Fibroblast of skin of left quadriceps (primary cell): Measurements from ENCODE around the gene KMT2A.
"Not testable (repeated sequence)": the region's sequence is repeated elsewhere in the genome, so short reads cannot be mapped to it uniquely, and the experiment has no call there.

ENCODE experiments used
- DNase-seq, 2 experiments: peaks; one replicate each; pipeline ENCODE4 v3.0.0-alpha.2; 2013; ENCODE audit warnings: low read depth in 2 of 2

The KMT2A gene

DNA sequence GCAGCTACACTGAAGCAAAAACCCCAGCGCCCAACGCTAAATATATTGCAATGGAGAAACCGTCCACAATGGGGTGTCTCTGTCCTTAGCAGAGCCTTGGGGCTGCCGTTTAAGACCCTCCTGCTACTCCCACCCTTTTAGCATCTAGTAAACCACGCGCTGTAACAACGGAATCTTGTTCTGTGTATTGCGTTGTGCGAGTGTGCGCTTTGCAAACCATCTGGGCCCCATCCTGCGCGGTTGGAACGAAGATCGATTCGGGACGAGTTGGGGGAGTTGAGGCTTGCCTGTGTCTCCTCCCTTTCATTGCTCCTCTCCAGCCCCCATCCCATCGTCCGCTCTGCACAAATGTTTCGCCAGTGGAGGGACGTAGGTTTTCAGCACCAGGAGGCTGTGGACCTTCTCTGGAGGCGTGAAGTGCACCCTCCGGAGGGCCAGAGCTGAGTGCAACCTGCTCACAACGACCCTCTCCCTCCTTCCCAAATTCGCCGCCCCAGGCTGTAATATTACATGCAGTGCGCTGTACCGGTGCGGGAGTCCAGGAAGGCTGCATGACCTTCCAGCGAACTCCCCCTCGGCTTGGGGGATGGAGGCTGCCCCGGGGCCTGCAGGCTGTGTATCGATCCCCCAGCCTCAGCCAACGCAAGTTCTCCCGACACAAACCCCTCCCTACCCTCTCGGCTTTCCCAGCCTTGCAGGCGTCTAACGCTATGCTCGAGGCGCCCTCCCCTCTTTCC, 1.6 kb upstream of the KMT2A start:
- DNase-seq = no peak

GRCh38 chr11:118435290-118435892, 901 bp upstream of the KMT2A start:
- DNase-seq = no peak

DNA sequence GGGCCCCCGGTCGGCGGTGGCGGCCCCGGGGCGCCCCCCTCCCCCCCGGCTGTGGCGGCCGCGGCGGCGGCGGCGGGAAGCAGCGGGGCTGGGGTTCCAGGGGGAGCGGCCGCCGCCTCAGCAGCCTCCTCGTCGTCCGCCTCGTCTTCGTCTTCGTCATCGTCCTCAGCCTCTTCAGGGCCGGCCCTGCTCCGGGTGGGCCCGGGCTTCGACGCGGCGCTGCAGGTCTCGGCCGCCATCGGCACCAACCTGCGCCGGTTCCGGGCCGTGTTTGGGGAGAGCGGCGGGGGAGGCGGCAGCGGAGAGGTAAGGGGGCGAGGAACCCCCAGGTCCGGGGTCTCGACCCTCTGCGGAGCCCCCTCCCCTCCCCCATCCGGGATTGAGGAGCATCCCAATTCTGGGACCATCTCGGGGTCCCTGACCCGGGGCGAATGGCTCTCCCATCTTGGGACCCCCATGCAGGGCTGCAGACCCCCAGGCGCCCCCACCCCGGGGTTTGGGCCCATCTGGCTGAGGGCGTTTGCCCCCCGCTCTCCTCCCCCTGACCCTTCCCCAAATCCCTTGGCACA, 431 bp downstream of the KMT2A start:
- DNase-seq = no peak

DNA sequence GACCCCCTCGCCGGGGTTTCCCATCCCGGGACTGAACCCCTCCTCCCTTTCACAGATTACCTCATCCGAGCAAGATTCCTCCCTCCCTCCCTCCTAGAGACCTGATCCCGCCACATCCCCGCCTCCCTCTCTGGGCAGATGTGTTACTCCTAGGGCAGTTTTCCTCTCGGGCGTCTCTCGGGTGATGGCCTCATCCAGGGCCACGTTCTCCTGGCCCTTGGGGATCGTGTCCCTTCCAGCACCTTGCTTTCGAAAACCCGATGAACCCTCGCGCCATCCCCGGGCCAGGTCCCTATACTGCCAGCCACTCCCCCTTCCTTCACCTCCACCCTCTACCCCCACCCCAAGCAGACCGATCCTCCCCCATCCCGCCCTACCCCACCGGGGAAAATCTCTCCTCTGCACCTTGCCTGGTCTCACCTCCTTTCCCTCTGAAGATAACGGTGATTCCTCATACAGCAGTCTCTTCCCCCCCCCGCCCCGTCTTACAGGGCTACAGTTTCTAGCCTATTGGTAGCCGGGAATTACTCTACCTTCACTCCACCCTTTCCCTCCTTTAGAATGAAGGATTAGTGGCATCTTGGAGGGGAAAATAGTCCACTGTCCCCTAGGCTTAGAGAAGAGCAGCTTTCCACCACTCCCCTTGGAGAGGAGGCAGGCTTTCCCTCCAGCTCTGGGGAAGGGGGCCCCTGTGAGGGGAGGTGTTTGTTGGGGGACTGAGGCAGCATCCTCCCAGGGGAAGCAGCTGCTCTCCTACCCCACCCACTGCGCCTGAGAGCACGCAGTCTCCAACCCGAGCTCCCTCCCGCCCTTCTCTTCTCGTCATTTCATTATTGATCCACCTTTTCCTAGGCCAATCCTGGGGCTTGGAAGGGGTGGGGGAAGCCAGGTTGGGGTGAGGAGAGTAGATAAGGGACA, 1.2 kb downstream of the KMT2A start:
- DNase-seq = no peak

DNA sequence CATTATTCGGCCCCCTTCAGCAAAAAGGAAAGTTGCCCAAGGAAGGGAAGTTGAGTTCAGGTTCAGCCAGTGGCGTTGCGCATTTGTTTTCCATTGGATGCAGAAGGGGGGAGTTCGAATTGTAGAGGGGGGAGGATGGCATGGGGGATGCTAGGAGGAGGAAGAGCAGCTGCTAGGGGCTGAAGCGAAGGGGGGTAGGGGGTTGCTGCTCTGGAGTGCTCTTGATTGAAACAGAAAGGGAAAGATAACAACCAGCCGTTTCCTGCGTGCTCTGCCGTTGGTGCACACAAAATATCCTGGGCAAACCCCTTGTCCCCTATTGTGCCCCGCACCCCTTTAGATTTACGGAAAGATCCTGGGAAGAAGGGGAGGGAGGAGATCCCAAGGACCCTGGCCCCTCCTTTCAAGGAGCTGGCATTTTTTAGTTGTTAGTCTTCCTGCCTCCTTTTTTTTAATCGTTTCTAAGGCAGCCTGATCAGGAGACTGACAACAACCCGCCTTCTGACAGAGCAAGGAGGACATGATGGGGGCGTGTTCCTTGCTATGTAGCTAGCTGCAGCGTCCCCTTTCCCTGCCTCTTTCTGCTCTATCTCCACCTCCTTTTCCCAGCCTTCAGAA, 2.1 kb downstream of the KMT2A start:
- no peak for DNase-seq

- DNase-seq = no peak
Observed at GRCh38 chr11:118439646-118440045, 3.4 kb downstream of the KMT2A start.

GRCh38 chr11:118441770-118442275, 5.5 kb downstream of the KMT2A start:
- no peak for DNase-seq

GRCh38 chr11:118442301-118442700, 6.0 kb downstream of the KMT2A start:
- no peak for DNase-seq

- no peak for DNase-seq
Observed at GRCh38 chr11:118442908-118443589, 6.8 kb downstream of the KMT2A start.

- no peak for DNase-seq
Observed at GRCh38 chr11:118443590-118444218, 7.4 kb downstream of the KMT2A start.

DNA sequence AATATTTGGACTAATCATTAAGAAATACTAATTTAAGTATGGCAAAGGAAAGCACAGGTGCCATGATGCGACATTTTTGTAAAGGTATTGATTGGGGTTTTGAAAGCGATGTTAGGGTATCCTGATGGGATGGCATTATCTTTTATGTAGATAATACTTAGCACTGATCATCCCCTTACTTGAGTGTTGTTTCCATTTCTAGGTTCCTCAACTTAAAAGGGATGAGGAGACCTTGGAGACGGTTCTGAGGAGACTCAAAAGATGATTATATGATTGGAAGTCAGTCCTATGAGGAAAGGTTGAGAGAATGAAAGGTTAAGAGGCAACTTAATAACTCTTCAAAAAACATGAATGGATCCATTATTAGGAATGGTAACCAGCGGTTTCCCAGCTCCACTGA, 11.1 kb downstream of the KMT2A start:
- DNase-seq = no peak

GRCh38 chr11:118448294-118448693, 12.0 kb downstream of the KMT2A start:
- no peak for DNase-seq

- DNase-seq = no peak
Observed at GRCh38 chr11:118449316-118449918, 13.1 kb downstream of the KMT2A start.

GRCh38 chr11:118450451-118450850, 14.2 kb downstream of the KMT2A start:
- no peak for DNase-seq

DNA sequence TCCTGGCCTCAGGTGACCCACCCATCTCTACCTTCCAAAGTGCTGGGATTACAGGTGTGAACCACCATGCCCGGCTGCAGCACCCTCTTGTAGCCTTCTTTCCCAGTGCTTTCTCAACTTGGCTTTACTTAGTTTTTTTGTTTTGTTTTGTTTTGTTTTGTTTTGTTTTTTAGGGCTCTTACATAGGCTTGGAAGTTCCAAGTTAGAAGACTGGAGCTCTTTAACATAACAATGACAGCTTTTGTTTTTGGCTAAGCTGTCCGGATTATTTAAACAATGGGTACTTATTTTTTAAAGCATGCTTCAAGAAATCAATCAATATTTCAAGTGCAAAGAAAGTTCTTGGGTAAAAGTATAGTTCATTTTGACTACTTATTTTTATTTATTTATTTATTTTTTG, 25.9 kb downstream of the KMT2A start:
- DNase-seq = no peak

DNA sequence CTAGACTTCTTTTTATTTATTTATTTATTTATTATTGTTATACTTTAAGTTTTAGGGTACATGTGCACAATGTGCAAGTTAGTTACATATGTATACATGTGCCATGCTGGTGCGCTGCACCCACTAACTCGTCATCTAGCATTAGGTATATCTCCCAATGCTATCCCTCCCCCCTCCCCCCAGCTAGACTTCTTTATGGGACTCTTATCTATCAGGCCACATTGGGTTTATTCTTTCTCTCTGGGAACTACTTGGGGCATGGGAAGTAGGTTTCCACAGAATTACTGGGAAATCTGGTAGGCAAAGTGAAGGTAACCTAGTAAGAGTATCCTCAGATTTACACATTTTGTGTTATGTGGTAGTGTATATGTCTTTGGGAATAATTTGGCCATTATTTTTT, 32.7 kb downstream of the KMT2A start:
- not testable (repeated sequence) for DNase-seq

DNA sequence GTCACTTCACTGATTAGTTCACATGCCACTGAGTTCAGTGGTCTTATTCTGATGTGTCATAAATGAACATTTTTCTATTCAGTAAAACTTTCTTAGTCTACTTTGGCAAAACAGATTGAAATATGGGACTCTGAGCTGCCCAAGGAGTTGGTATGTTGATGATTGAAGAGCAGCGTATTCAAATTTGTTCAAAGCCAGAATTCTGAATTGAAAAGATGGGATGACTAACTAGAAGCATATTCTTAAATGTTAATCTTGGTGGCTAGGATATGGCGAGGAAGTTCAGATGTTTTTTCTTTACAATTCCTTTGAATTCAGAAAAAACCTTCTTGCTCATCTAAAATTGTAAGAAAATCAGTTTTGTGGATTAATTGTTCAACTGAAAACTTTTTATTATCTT, 34.7 kb downstream of the KMT2A start:
- DNase-seq = no peak

DNA sequence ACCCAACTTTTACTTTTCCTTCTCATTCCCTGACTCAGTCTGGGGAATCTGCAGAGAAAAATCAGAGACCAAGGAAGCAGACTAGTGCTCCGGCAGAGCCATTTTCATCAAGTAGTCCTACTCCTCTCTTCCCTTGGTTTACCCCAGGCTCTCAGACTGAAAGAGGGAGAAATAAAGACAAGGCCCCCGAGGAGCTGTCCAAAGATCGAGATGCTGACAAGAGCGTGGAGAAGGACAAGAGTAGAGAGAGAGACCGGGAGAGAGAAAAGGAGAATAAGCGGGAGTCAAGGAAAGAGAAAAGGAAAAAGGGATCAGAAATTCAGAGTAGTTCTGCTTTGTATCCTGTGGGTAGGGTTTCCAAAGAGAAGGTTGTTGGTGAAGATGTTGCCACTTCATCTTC, 37.2 kb downstream of the KMT2A start:
- DNase-seq = no peak

DNA sequence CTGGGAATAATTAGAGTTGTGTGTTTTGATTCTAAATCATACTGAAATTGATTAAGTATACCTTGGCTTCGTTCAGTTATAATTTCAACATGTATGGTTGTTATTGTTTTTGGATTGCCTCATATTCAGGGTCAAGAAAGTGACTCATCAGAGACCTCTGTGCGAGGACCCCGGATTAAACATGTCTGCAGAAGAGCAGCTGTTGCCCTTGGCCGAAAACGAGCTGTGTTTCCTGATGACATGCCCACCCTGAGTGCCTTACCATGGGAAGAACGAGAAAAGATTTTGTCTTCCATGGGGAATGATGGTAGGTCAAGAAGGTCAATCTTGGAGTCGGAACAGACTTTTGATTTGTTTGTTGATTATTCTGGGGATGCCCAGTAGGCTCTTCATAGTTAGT, 40.4 kb downstream of the KMT2A start:
- DNase-seq = no peak

DNA sequence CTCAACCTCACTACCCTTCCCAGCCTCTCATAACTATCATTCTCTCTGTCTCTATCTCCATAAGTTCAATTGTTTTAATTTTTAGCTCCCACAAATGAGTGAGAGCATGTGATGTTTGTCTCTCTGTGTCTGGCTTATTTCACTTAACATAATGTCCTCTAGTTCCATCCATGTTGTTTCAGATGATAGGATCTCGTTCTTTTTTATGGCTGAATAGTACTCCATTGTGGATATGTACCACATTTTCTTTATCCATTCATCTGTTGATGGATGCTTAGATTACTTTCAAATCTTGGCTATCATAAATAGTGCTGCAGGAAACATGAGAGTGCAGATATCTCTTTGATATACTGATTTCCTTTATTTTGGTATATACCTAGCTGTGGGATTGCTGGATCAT, 44.9 kb downstream of the KMT2A start:
- DNase-seq = not testable (repeated sequence)
